Fibroblast of skin of abdomen (primary cell): ENCODE results near the gene CAPN1.
"Not testable (repeated sequence)": the region's sequence is repeated elsewhere in the genome, so short reads cannot be mapped to it uniquely, and the experiment has no call there.

Source experiments
- DNase-seq: peaks from one replicate; pipeline ENCODE4 v3.0.0-alpha.2; 2013

The CAPN1 gene

DNA sequence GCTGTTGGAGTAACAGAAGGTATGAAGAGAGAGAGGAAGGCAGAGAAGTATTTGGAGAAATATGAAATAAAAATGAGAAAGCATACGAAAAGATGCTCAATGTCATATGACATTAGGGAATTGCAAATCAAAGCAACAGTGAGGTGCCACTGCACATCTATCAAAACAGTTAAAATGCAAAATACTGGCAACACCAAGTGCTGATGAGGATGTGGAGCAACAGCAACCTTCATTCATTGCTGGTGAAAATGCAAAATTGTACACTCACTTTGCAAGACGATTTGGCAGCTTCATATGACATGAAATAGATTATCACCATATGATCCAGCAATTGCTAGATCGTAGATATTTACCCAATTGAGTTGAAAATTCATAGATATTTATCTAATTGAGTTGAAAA, 21.1 kb upstream of the CAPN1 start:
- no peak for DNase-seq

GRCh38 chr11:65163684-65164083, 18.0 kb upstream of the CAPN1 start:
- no peak for DNase-seq

DNA sequence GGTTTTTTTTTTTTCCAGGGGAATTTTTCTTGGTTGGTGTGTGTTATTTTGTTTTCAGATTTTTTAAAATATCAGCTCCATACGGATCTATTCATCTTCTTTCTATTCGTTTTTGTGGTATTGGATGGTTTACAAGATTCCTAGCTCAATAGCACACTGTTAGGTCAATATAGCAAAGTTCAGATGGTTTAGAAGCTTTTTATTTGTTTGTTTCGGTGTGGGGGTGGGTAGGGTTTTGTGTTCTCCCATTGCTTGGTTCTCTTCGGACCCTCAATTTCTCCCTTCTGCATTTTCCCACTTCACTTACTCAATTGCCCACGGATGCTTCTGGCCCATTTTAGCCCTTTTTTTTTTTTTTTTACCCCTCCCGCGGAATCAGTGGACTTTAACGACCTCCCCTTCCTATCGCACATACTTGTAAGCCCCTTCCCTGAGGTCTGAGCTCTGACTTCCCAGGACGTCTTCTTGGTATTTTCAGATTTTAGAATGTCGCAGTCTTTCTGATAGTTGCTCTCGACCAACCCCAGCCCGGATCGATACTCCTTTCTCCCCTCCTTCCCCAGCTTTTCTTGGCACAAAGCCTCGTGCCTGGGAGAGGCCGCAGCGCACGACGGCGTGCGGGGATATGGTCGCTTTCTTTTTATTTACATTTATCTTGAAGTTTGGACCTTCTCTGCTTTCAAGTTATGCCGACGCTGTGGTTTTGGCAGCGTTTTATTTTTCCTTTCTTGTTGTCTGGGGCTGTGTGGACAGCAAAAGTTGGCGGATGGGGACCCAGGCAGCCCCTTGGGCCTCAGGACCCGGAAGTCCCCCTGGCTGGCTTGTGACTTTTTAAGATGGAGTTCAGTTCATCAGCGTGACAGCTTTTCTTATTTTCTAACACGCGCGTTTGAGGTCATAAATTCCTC, 16.1 kb upstream of the CAPN1 start:
- no peak for DNase-seq

- no peak for DNase-seq
Measured at GRCh38 chr11:65166893-65167292, 14.8 kb upstream of the CAPN1 start.

GRCh38 chr11:65167656-65168055, 14.1 kb upstream of the CAPN1 start:
- DNase-seq: no peak

DNA sequence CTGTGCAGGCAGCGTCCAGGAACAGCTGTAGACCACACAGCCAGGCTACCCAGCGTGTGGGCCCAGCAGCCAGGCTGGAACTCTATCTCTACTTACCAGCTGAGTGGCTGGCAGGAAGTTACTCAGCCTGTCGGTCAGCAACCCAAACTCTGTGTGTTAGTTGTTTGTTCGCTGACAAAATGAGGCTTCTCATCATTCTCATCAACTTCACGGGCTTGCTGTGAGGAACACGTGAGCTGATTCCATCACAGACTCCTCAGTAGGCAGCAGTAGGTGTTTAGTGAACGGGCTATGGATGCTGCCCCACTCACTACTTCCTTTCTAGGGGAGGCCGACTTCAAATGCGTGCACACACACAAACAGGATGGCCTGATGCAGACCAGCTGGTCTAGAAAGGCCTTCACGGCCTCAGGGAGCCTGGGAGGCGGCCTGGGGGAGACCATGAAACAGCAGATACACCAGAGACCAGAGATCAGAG, 12.5 kb upstream of the CAPN1 start:
- DNase-seq: peak; percentile 22

DNA sequence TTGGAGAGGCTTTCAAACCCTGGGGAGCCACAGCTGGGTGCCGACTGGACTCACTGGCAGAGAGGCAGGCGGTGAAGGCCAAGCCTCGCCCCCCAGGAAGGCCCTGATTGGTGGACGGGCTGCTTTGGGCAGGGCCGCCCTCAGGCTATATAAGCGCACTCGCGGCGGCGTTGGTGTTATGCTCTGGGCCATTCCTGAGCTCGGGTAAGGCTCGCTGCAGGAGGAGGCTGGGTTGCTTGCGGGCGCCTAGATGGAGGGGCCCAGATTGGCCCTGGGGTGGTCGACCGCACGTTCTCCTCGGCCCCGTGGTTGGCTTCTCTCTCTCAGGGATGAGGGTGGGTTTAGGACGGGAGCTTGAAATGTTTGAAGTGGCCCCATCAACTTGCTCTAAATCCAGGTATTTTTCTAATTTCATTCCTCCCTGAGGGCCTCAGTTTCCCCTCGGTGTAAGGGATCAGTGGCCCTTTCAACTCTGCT, 11.6 kb upstream of the CAPN1 start, which contains the start of gene SPDYC:
TSS of gene SPDYC (plus strand) at position 176 of the 477 bp plus-strand sequence. CDS start 1,125 bp downstream, outside the sequence.
- DNase-seq: no peak

DNA sequence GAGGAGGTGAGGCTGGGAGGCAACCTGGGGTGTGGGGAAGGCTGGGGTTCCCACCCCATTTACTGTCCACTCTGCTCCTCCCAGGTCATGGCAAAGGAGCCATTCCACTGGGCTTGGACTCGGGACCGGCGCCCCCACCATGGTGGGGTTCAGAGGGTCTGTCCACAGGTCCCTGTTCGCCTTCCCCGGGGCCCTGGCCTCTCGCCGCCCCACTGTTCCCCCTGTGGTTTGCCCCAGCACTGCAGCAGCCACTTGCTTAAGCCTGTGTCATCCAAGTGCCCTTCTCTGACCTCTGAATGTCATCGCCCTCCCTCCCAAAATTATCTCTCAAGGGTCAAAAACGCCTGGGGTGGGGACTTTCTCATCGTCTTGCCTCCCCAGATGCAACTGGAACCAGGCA, 9.1 kb upstream of the CAPN1 start:
- no peak for DNase-seq

DNA sequence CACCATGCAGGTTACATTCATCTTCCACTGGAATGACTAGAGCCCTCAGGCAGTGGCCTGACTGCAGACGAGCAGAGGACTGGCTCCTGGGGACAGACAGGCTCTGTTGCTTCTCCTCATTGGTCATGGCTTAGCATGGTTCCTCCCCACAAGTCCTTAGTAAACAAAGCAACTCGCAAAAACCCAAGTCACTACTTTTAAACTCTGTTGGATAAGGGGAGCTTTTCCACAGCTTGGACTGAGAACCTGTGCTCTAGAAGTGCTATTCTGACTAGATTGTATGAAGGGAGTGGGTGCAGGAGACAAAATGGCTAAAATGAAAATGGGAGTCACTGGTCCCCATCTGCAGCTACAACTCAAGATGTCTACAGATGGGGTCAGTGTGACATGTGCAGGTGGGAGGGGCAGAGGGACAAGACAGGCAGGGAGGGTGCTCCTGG, 7.1 kb upstream of the CAPN1 start:
- not testable (repeated sequence) for DNase-seq

DNA sequence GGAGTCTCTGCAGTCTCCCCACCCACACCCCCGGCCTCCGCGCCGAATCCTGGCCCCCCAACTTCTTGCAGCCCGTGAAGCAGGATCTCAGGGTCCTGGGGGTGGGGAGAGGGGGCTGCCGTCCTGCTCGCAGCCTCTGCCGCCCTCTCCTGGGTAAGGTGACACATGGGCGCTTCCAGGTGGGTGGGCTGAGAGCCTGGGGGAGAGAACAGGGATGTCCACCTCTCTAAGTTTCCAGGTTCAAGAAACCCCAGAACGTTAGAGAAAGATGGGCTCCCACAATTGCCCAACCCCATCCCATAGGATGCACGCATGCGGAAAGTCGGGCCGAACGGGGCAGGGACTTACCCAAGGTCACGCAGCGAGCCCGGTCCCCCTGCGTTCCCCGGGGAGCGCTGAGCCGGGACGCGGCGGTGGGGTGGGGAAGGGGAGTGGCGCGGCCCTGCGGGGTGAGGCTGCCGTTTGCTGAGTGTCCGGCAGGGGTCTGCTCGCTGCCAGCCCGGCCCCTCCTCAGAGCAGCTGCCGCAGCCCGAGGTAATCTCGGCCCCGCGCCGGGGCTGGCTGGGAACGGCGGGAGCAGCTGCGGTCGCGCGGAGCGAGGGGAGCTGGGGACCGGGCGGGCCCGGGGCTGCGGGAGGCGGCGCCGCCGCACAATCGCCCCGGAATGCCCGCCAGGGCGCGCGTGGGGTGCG, 705 bp upstream of the CAPN1 start:
- peak; percentile 61 for DNase-seq

DNA sequence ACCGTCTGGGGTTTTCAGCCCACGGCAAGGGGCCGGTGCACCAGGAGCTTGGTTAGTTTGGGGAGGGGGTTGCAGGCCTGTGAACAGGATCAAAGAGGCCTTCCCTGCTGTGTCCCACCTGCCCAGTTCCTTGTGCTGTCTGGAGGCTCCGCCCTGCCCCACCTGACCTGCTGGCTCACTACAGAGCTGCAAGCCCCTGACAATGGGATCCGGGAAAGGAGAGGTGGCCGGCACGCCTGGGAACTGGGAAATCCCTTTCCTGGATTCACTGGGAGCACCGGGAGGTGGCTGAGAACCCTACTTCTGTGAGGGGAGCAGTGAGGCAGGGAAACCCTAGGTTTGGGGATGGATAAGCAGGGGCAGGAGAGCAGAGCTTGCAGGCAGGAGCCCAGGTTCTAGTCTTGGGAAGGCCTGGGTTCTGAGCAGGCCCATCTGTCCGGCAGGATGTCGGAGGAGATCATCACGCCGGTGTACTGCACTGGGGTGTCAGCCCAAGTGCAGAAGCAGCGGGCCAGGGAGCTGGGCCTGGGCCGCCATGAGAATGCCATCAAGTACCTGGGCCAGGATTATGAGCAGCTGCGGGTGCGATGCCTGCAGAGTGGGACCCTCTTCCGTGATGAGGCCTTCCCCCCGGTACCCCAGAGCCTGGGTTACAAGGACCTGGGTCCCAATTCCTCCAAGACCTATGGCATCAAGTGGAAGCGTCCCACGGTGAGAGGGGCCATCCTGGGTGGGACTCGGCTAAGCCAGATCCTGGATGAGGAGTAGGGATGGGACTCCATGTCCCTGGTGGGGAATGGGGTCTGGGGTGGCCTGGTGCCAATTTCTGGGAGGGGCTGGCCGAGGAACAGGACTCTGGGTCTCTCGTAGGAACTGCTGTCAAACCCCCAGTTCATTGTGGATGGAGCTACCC, 786 bp downstream of the CAPN1 start:
- DNase-seq: no peak

GRCh38 chr11:65183201-65183891, 1.6 kb downstream of the CAPN1 start:
- no peak for DNase-seq

DNA sequence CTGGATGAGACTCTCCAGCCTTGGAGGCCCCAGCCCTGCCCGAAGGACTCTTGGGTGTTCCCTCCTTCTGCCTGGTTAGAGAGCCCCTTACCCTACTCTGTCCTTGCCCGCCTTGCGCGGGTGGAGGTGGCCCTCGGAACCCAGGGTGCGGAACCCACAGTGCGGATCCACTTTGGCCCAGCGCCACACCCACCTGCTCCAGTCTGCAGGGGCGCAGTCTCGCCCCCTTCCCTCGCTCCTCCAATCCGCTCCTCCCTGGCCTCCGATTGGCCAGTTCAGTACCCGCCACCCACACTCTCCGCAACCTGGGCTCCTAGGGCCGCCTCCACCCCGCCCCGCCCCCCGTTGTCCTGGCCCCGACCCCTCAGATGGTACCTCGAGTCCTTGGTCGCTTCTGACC, 2.4 kb downstream of the CAPN1 start:
- DNase-seq: no peak

GRCh38 chr11:65185171-65185570, 3.4 kb downstream of the CAPN1 start:
- DNase-seq: no peak

DNA sequence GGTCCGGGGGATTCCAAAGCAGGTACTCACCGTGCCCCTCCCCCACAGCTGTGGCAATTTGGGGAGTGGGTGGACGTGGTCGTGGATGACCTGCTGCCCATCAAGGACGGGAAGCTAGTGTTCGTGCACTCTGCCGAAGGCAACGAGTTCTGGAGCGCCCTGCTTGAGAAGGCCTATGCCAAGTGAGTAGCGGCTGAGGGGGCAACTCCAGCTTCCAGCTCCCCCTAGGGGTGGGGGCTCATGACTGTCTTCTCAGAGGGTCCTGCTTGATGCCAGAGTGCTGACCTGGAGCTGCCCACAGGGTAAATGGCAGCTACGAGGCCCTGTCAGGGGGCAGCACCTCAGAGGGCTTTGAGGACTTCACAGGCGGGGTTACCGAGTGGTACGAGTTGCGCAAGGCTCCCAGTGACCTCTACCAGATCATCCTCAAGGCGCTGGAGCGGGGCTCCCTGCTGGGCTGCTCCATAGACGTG, 4.2 kb downstream of the CAPN1 start:
- DNase-seq: no peak

DNA sequence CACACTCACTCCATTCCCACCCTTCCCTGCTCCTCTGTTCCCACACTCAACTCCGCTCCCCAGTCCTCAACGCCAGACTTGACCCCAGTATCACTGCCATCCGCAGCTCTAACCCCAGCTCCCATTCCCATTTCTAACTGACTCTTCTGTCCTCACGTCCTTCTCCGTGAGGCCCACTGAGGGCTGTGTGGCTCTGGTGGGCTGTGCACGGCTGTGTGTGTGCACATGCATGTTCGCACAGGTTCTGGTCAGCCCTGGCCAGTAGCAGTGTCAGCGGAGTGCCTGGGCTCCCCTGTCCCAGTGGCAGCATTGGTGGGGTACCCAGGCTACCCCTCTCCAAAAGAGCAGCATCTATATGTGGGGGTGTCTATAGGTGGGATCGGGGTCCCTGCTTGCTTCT, 5.0 kb downstream of the CAPN1 start:
- no peak for DNase-seq

- DNase-seq: no peak
Measured at GRCh38 chr11:65187146-65187675, 5.5 kb downstream of the CAPN1 start.

DNA sequence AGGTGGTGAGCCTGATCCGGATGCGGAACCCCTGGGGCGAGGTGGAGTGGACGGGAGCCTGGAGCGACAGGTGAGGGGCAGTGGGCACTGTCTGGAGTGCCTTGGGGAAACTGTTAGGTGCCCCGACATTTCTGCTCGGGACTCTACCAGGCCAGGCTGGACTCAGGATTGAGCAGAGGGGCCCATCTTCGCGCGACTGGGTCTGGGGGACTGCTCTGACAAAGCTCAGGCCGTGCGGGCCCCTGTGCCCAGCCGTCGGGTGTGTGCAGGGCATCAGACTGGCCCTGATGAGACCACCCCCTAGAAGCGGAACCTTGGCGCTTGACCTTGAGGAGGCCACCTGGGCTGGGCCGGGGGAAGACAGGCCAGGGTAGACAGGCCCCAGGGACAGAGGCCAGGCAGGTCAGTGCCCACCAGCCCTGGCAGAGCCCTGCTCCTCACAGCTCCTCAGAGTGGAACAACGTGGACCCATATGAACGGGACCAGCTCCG, 6.3 kb downstream of the CAPN1 start:
- DNase-seq: no peak

- DNase-seq: no peak
Measured at GRCh38 chr11:65188486-65188885, 6.8 kb downstream of the CAPN1 start.

DNA sequence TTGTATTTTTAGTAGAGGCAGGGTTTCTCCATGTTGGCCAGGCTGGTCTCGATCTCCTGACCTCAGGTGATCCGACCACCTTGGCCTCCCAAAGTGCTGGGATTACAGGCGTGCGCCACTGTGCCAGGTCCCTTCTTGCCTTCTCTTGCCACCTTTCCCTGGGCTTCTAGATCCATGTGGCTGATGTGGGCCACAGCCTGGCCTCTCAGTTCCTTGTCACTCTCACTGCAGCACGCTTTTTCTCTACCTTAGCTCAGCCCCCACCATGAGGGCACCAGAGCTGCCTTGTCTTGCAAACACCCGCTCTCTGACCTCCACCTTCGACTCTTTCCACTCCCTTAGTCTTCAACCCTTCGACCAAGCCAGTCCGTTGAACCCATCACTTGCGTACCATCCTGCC, 7.5 kb downstream of the CAPN1 start:
- DNase-seq: no peak

DNA sequence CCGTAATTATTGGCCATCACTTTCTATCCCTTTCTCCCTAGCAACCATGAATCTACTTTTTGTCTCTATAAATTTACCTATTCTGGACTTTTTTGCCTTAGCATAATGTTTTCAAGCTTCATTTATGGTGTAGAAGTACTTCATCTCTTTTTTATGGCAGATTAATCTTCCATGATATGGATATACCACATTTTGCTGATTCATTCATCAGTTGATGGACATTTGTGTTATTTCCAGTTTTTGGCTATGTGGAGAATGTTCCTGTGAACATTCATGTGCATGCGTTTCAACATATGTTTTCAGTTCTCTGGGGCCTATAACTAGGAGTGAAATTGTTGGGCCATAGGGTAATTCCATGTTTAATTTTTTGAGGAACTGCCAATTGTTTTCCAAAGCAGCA, 12.8 kb downstream of the CAPN1 start:
- DNase-seq: no peak
